Lower leg skin (tissue), 3 donors: ENCODE measurements around the gene PDE4DIP.
"Not testable (repeated sequence)": the region's sequence is repeated elsewhere in the genome, so short reads cannot be mapped to it uniquely, and the experiment has no call there.

Source experiments
- CTCF ChIP-seq, 3 donors: fragments of 450-650 bp; IDR thresholded peaks; one replicate each; pipeline ENCODE4 v1.5.1; 2016; ENCODE audit warnings: antibody characterized with exemption in 3 of 3, mild to moderate bottlenecking in 3 of 3, moderate library complexity in 2 of 3
- POLR2A ChIP-seq, 2 donors: fragments of 450-650 bp; IDR thresholded peaks; one replicate each; pipeline ENCODE4 v1.6.1; 2016 to 2017; ENCODE audit warnings: antibody characterized with exemption in 2 of 2, mild to moderate bottlenecking in 1 of 2, moderate library complexity in 1 of 2

DNA sequence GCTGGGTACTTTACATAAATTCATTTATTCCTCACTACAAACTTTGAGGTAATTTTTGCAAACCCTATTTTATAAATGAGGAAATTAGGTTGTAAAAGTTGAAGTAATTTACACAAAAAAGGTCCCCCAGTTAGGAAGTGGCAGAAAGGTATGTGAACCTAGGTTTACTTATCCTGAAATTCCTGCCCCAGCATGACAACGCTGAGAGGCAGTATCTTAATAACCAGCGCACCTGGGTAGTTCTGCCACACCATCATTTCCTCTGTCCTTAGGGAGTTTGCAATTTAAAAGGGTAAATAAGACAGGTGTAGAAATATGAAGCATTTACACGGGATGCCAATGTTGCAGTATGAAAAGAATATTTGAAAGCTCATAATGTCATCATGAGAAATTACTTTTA lies 79.6 kb downstream of the PDE4DIP start:
- not testable (repeated sequence) for TF ChIP-seq CTCF, POLR2A (IDR thresholded peaks at IDR 0.05)
